ENCODE data around the gene ITSN1. TPM values are rescaled to one million over a fixed set of nuclear protein-coding genes. Genes with fewer than 3 reads are reported as not detected.

The ITSN1 gene
- total RNA-seq, 2 donors from 2014 or later: 15.0 to 47.5 TPM

- H3K4me3 ChIP-seq: no peak overlapping the region
- intact Hi-C loops (cut with DNase I): no loop called here
- WGBS, 2 donors: 83 to 86% methylated on average over 7 of the region's 7 CpGs
- DNase-seq (no peak), ATAC-seq (no peak)
- no peak overlapping the region for H3K27ac ChIP-seq
- no peaks in the 10 kb centered on the region for H3K27me3 ChIP-seq
- H3K9me3 ChIP-seq: no peaks in the 10 kb centered on the region
- no peak for TF ChIP-seq CTCF (IDR thresholded peaks at IDR 0.05)
- TF ChIP-seq POLR2A (IDR thresholded peaks at IDR 0.05): no peak
- H3K4me1 ChIP-seq: peaks cover 2% of the 10 kb centered on the region
- H3K36me3 ChIP-seq (replicated peaks in 1 of 2; ENCODE audit: insufficient read depth in 1 of 2, low read depth in 2 of 2): no peaks in the 10 kb centered on the region
These were observed 174.8 kb downstream of the ITSN1 start for GRCh38 chr21:33817138-33817537.

GRCh38 chr21:33817663-33818451, 175.6 kb downstream of the ITSN1 start:
- H3K36me3 ChIP-seq (replicated peaks in 1 of 2; ENCODE audit: insufficient read depth in 1 of 2, low read depth in 2 of 2): no peaks in the 10 kb centered on the region
- H3K27me3 ChIP-seq: no peaks in the 10 kb centered on the region
- no peak overlapping the region for H3K4me3 ChIP-seq
- WGBS, 2 donors: 59 to 71% methylated on average over 6 of the region's 6 CpGs
- DNase-seq: no peak
- ATAC-seq: no peak
- H3K9me3 ChIP-seq: no peaks in the 10 kb centered on the region
- H3K4me1 ChIP-seq: peaks cover 2% of the 10 kb centered on the region
- TF ChIP-seq POLR2A (IDR thresholded peaks at IDR 0.05) (no peak), CTCF (IDR thresholded peaks at IDR 0.05) (no peak)
- intact Hi-C loops (cut with DNase I): no loop called here
- no peak overlapping the region for H3K27ac ChIP-seq

GRCh38 chr21:33820230-33820770, 178.0 kb downstream of the ITSN1 start:
- DNase-seq: no peak
- Histone ChIP-seq H3K27me3 (no peaks in the 10 kb centered on the region), H3K4me1 (peaks cover 2% of the 10 kb centered on the region), H3K27ac (no peak overlapping the region), H3K4me3 (no peak overlapping the region), H3K9me3 (no peaks in the 10 kb centered on the region), H3K36me3 (replicated peaks in 1 of 2; ENCODE audit: insufficient read depth in 1 of 2, low read depth in 2 of 2) (no peaks in the 10 kb centered on the region)
- intact Hi-C loops (cut with DNase I): no loop called here
- no peak for TF ChIP-seq CTCF (IDR thresholded peaks at IDR 0.05)
- no peak for ATAC-seq

GRCh38 chr21:33820798-33821197, 178.5 kb downstream of the ITSN1 start:
- H3K4me3 ChIP-seq: no peak overlapping the region
- intact Hi-C loops (cut with DNase I): no loop called here
- TF ChIP-seq POLR2A (IDR thresholded peaks at IDR 0.05) (no peak), CTCF (IDR thresholded peaks at IDR 0.05) (no peak)
- H3K27ac ChIP-seq: no peak overlapping the region
- no peaks in the 10 kb centered on the region for H3K9me3 ChIP-seq
- H3K27me3 ChIP-seq: no peaks in the 10 kb centered on the region
- 58 to 59% methylated on average over 2 of the region's 2 CpGs for WGBS, 2 donors
- no peak for DNase-seq
- no peak for ATAC-seq
- H3K36me3 ChIP-seq (replicated peaks in 1 of 2; ENCODE audit: insufficient read depth in 1 of 2, low read depth in 2 of 2): no peaks in the 10 kb centered on the region
- peaks cover 2% of the 10 kb centered on the region for H3K4me1 ChIP-seq

Data from body of pancreas (tissue), 4 donors.